ENCODE measurements around the gene ZDHHC12.
A peak's percentile ranks its signal among the peaks of the same experiment; 100 is the strongest.
"Not testable (repeated sequence)": the region's sequence is repeated elsewhere in the genome, so short reads cannot be mapped to it uniquely, and the experiment has no call there.

ZDHHC12 gene

GRCh38 chr9:128713941-128714573 lies 9.9 kb downstream of the ZDHHC12 start:
- H3K4me3 ChIP-seq (ENCODE audit: low read depth, low read length), result no peak overlapping the region
- DNase-seq (ENCODE audit: low read depth), result no peak

DNA sequence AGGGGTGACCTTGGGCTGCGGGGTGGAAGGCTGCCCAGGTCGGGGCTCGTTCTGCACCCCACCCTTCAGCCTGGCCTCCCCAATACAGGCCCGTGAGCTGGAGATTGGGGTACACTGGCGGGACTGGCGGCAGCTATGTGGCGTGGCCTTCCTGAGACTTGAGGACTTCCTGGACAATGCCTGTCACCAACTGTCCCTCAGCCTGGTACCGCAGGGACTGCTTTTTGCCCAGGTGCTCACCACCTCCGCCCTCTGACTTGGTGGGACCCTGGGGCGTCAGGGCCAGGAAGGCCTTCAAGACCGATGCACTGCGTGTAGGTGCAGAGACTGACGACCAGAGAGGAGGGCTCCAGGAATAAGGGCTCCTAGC lies 10.5 kb downstream of the ZDHHC12 start:
- no peak for DNase-seq (ENCODE audit: low read depth)
- no peak overlapping the region for H3K4me3 ChIP-seq (ENCODE audit: low read depth, low read length)

DNA sequence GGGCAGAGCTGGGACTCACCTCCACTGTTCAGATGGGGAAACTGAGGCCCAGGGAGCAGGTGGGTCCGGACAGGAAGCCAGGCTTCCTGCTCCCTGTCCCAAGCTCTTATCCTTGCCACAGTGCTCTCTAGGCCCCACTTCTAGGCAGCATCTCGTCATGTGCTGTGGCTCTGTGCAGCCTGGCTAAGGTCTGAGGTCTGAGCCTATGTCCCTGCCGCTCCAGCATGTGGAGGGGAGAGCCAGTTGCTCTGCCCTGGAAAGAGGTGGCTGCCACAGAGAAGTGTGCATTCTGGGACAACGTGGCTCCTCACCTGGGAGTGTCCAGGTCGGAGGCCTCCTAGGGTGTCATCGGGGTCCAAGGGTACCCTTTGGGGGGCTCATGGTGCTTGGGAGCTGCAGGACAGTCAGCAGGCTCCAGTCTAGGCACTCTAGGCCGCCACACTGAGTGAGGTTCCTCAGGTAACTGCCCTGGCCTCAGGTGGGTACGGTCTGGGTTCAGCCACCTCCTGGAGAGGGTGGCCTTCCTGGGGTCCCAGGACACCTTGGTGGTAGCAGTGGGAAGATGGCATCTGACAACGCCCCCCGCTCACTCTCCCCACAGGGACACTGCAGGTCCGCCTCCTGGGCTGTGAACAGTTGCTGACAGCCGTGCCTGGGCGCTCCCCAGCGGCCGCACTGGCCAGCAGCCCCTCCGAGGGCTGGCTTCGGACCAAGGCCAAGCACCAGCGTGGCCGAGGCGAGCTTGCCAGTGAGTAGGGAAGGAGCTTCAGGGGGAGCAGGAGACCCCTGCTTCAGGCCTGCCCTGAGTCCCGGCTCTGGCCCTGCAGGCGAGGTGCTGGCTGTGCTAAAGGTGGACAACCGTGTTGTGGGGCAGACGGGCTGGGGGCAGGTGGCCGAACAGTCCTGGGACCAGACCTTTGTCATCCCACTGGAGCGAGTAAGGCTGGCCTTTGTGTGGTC lies 11.2 kb downstream of the ZDHHC12 start:
- H3K4me3 ChIP-seq (ENCODE audit: low read depth, low read length), result no peak overlapping the region

DNA sequence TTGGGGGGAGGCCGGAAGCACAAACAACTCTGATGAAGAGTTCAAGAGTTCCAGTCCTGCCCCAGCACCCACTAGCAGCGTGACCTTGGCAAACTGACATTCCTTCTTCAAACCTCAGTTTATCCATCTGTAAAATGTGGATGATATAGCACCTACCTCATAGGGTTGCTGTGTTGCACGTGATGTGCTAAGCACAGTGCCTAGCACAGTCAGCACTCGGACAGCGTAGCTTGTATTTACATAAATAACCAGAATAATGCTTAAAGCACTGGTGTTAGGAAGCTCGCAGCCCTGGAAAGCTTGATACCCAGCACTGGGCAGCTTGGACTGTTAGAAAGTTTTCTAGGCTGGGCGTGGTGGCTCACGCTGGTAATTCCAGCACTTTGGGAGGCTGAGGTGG lies 16.5 kb downstream of the ZDHHC12 start:
- DNase-seq (ENCODE audit: low read depth), result no peak
- no peak overlapping the region for H3K4me3 ChIP-seq (ENCODE audit: low read depth, low read length)

More for the DNA sequence above, 11.2 kb downstream of the ZDHHC12 start:
- DNase-seq (ENCODE audit: low read depth), result no peak

- no peak overlapping the region for H3K4me3 ChIP-seq (ENCODE audit: low read depth, low read length)
- no peak for DNase-seq (ENCODE audit: low read depth)
Measured at GRCh38 chr9:128706671-128707381, 17.1 kb downstream of the ZDHHC12 start.

DNA sequence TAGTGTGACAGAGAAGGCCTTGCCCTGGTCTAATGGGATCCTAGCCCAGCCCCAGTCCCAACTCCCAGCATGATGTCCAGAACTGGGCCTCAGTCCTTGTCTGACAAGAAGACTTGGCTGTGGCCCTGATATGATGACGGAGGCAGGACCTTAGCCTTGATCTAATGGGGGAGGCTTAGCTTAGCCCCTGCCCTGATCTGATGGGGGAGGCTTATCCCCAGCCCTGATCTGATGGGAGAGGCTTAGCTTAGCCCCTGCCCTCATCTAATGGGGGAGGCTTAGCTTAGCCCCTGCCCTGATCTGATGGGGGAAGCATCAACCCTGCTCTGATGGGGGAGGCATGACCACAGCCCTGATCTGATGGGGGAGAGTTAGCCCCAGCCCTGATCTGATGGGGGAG lies 17.9 kb downstream of the ZDHHC12 start:
- no peak overlapping the region for H3K4me3 ChIP-seq (ENCODE audit: low read depth, low read length)
- no peak for DNase-seq (ENCODE audit: low read depth)

GRCh38 chr9:128705051-128705965 lies 18.6 kb downstream of the ZDHHC12 start:
- DNase-seq (ENCODE audit: low read depth), result no peak
- no peak overlapping the region for H3K4me3 ChIP-seq (ENCODE audit: low read depth, low read length)

- H3K4me3 ChIP-seq (ENCODE audit: low read depth, low read length), result no peak overlapping the region
- no peak for DNase-seq (ENCODE audit: low read depth)
Measured at GRCh38 chr9:128704356-128704670, 19.6 kb downstream of the ZDHHC12 start.

DNA sequence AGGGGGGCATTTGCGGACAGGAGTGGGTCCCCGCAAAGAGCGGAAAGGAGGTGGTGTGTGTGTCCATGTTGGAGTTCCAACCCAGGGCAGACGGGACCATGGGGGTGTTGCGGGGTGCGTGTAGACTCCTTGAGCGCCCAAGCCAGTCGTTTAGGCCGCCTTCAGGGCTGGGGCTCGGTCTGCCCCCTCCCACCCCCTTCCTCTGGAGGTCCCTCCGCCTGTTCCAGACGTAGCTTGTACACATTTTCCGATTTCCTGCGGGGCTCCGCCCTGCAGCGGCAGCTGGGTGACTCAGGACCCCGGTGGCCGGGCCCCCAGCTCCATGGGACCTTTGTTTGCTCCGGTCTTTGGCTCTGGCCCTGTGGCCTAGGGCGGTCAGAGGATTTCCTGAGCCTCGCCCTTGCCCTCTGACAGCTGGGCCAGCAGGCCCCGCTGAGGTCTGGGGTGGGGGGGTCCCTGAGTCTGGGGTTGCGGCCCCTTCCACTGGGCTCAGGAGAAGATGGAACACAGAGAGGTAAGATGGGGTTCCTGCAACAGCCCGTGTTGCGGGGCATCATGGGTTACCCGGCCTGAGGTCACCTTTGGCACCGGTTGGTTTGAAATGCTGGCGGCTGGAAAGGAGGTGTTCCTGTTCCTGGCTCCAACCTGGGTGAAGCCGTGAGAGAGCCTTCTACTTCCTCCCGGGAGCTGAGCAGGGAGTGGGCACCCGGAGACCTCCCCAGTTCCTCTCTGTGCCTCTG lies 20.1 kb downstream of the ZDHHC12 start:
- DNase-seq (ENCODE audit: low read depth), result no peak
- H3K4me3 ChIP-seq (ENCODE audit: low read depth, low read length), result peak overlapping the region; percentile 71

DNA sequence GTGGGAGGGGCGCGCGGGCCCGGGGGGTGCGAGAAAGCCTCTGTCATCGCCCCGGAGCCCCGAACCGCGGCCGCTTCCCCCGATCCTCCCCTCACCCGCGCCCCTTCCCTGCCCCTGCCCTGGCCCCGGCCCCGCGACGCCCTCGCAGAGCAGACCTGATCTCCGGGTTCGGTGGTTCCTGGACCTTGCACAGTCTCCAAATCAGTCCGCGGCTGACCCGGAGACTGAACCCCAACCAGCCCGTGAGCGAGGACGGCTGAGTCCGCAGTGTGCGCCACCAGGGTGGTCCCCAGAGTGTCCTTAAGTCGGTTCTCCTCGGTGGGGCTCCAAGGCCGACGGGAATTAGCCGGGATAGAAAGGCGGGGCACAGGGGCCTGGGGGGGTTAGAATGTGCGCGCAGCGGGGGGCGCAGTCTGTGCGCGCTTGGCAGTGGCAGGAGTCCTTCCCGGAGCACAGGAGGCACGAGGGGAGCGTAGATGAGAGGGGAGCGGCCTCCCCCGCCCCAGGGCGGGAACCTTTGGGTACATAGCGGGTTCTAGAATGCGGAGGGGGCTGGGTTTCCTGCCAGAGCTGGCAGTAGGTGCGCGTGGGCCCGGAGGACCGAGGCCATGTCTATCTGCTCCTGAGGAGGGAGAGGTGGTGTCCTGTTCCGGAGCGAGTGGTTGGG lies 20.8 kb downstream of the ZDHHC12 start:
- no peak for DNase-seq (ENCODE audit: low read depth)
- peak overlapping the region; percentile 71 for H3K4me3 ChIP-seq (ENCODE audit: low read depth, low read length)

GRCh38 chr9:128702445-128702948 lies 21.4 kb downstream of the ZDHHC12 start, which contains the start of gene PKN3:
TSS of gene PKN3 (plus strand) at chr9:128702503. CDS start at chr9:128702916, 413 bp downstream.
- DNase-seq (ENCODE audit: low read depth), result no peak

DNA sequence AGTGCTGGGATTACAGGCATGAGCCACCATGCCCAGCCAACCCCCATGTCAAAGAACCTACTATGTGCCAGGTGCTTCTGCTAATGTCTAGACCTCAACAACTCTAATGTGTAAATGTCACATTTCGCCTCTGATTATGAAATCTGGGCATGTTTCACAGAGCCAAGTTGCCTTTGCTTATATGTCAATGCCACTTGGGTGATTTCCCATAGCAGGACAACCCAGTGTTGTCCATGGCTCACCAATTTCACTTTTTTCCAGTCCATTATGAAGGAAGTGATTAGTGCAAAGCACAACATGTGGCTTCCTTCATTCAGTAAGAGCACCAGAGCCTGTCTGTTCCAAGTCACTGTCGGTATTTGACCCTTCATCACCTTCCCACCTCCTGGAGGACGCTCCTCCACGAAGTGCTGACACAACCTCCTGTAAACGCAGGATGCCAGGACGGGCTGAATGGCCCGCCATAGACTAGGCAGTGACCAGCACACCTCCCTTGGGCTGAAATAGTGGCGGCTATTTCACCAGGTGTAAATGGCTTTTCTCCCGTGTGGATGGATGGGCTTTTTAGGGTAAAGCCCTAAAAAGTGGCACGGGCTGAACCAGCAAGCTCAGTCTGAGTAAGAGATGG lies 22.6 kb downstream of the ZDHHC12 start:
- no peak overlapping the region for H3K4me3 ChIP-seq (ENCODE audit: low read depth, low read length)
- no peak for DNase-seq (ENCODE audit: low read depth)

More at GRCh38 chr9:128702445-128702948, 21.4 kb downstream of the ZDHHC12 start, which contains the start of gene PKN3:
- peak within 1 kb of the TSS; percentile 71 for H3K4me3 ChIP-seq (ENCODE audit: low read depth, low read length)

DNA sequence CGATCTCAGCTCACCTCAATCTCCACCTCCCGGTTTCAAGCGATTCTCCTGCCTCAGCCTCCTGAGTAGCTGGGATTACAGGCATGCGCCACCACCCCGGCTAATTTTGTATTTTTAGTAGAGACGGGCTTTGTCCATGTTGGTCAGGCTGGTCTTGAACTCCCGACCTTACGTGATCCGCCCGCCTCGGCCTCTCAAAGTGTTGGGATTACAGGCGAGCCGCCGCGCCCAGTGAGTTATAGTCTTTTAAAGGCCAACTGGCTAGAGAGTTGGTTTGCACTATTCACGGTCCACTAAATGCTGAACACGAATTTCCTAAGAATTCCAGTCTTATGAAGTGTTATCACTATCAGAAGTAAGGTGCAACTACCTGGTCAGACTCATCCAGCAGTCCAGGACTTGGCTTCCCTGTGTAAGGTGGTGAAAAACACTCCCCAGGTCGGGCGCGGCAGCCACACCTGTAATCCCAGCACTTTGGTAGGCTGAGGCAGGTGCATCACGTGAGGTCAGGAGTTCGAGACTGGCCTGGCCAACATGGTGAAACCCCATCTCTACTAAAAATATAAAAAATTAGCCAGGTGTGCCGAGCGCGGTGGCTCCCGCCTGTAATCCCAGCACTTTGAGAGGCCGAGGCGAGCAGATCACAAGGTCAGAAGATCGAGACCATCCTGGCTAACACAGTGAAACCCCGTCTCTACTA lies 24.7 kb downstream of the ZDHHC12 start:
- H3K4me3 ChIP-seq (ENCODE audit: low read depth, low read length); DNase-seq (ENCODE audit: low read depth): not testable (repeated sequence)

GRCh38 chr9:128696923-128697707 lies 26.8 kb downstream of the ZDHHC12 start:
- DNase-seq (ENCODE audit: low read depth), result no peak
- H3K4me3 ChIP-seq (ENCODE audit: low read depth, low read length), result no peak overlapping the region

- H3K4me3 ChIP-seq (ENCODE audit: low read depth, low read length), result no peak overlapping the region
- DNase-seq (ENCODE audit: low read depth), result no peak
Measured at GRCh38 chr9:128694344-128694743, 29.6 kb downstream of the ZDHHC12 start.

DNA sequence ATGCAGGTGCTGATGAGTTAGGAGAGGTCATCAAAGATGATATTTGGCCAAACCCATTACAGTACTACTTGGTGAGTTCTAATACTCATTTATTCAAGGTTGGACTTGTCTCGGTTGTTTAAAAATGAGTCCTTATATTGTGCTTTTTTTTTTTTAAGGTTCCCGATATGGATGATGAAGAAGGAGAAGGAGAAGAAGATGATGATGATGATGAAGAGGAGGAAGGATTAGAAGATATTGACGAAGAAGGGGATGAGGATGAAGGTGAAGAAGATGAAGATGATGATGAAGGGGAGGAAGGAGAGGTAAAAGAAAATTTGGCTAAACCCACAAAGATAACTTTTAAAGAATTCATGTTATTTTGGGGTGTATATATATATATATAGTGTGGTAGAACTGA lies 30.2 kb downstream of the ZDHHC12 start:
- DNase-seq (ENCODE audit: low read depth); H3K4me3 ChIP-seq (ENCODE audit: low read depth, low read length): not testable (repeated sequence)
